ENCODE data around the gene GPR22.

GPR22 gene

GRCh38 chr7:107479303-107479702 lies 9.4 kb downstream of the GPR22 start:
- no peak for DNase-seq (ENCODE audit: low read depth)

- DNase-seq (ENCODE audit: low read depth) = no peak
These were observed 11.1 kb downstream of the GPR22 start for GRCh38 chr7:107480932-107481331.

DNA sequence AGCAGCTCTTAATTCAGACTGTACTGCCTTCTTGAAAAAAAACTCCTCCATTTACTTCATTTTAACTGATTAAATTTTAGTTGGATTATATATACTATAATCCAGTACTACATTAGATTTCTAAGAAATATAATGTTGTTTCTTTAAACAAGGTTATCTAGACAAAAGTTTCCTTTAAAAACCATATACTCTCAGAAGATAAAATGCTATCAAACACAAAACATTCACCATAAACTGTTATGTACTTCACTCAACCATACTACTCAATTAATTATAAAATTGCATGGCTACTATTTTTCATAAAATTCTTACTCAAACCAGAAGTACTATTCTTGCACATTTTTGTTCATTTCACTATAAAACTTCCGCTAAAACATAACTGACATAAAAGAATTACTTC lies 12.7 kb downstream of the GPR22 start:
- DNase-seq (ENCODE audit: low read depth) = no peak

- DNase-seq (ENCODE audit: low read depth) = no peak
These were observed 16.2 kb downstream of the GPR22 start for GRCh38 chr7:107486041-107486440.

DNA sequence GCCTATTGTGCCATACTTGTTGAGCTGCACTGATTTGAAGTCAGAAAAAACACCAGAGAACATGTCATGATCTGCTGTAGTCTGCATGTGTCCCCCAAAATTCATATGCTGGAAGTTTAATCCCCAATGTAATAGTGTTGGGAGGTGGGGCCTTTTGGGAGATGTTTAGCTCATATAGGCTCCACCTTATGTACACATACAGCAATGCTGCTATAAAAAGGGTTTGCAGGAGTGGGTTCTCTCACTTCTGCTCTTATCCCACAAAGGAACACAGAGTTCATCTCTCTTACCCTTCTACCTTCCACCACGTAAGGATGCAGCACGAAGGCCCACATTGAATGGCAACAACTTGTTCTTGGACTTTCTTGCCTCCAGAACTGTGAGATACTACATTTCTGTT lies 23.0 kb downstream of the GPR22 start:
- no peak for DNase-seq (ENCODE audit: low read depth)

DNA sequence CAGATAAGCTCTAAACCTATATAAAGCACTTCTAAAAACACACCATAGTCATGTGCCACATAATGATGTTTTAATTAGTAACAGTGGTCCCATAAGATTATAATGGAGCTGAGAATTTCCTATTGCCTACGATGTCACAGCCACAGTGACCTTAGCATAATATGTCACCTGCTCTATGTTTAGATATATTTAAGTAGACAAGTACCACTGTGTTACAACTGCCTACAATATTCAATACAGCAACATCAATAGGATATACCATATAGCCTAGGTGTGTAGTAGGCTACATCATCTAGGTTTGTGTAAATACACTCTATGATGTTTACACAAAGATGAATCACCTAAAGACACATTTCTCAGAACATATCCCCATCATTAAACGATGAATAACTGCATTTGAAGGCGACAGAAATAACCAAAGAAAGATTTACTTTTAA lies 24.5 kb downstream of the GPR22 start:
- no peak for DNase-seq (ENCODE audit: low read depth)

GRCh38 chr7:107494884-107495283 lies 25.0 kb downstream of the GPR22 start:
- no peak for DNase-seq (ENCODE audit: low read depth)

DNA sequence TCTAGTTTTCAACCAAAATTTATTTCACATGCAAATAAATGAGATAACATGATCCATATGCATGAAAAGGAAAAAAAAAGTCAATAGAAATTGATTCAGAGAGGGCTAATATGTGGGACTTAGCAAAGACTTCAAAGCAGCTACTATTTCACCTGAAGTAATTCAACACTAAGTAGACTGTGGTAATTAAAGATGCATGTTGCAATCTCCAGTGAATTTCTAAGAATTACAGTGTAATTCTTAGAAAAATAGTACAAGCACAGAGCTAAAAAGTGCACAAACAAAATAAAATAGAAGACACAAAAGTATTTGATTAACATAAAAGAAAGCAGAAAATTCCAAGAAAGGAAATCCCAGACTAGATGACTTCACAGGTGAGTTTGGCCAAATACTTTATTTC lies 25.7 kb downstream of the GPR22 start:
- DNase-seq (ENCODE audit: low read depth) = no peak

DNA sequence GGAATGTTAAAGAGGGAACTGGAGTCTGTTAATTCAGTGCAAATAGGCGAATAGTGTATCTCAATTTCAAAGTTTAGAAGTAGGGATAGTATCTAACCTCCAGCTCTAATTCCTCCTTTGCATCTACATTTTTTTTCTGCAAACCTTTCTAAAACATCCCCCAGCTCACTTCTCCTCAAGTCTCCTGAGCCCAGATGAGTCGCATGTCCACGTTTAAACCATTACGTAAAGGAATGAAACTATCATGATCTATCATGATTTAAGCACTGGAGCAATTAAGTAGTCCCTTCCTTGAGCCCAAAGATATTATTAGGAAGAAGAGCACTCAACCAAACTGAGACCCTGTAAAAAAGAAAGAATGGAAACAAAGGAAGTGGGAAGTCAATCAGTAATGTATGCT lies 29.9 kb downstream of the GPR22 start:
- no peak for DNase-seq (ENCODE audit: low read depth)

GRCh38 chr7:107501593-107501992 lies 31.7 kb downstream of the GPR22 start:
- peak; percentile 6 for DNase-seq (ENCODE audit: low read depth)

- DNase-seq (ENCODE audit: low read depth) = no peak
These were observed 32.3 kb downstream of the GPR22 start for GRCh38 chr7:107502154-107502553.

- no peak for DNase-seq (ENCODE audit: low read depth)
These were observed 32.9 kb downstream of the GPR22 start for GRCh38 chr7:107502797-107503196.

DNA sequence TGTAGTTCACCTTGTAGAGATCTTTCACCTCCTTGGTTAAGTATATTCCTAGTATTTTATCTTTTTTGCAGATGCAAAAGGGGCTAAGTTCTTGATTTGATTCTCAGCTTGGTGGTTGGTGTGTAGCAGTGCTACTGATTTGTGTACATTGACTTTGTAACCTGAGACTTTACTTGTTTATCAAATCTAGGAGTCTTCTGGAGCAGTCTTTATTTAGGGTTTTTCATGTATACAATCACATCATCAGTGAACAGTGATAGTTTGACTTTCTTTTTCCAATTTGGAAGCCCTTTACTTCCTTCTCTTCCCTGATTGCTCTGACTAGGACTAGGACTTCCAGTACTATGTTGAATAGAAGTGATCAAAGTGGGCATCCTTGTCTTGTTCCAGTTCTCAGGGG lies 33.8 kb downstream of the GPR22 start:
- DNase-seq (ENCODE audit: low read depth) = no peak

GRCh38 chr7:107505362-107505761 lies 35.5 kb downstream of the GPR22 start:
- no peak for DNase-seq (ENCODE audit: low read depth)

- no peak for DNase-seq (ENCODE audit: low read depth)
These were observed 36.3 kb downstream of the GPR22 start for GRCh38 chr7:107505997-107506673.

- no peak for DNase-seq (ENCODE audit: low read depth)
These were observed 37.0 kb downstream of the GPR22 start for GRCh38 chr7:107506674-107507339.

Data from non-pigmented ciliary epithelial cell (primary cell).